GM12864 (cell line): ENCODE measurements around the gene ERBB2.

Source experiments
- DNase-seq: peaks from one replicate; pipeline ENCODE4 v3.0.0-alpha.2; 2011; ENCODE audit warnings: low read depth
- H3K4me3 ChIP-seq: 2 replicates; pipeline ENCODE4 v1.5.1; 2011; ENCODE audit warnings: mild to moderate bottlenecking, low read depth, low read length, control low read depth
- CTCF ChIP-seq: IDR thresholded peaks from 2 replicates; pipeline ENCODE4 v1.5.1; 2011; ENCODE audit warnings: low read depth, mild to moderate bottlenecking, moderate library complexity, low read length, control low read depth, inconsistent platforms; ENCODE audit errors: missing control alignments

ERBB2 gene

GRCh38 chr17:39775031-39775430, 75.2 kb downstream of the ERBB2 start:
- no peak for TF ChIP-seq CTCF
- DNase-seq, result no peak
- H3K4me3 ChIP-seq, result peak overlapping the region; percentile 53

- DNase-seq, result no peak
- H3K4me3 ChIP-seq, result peak overlapping the region; percentile 67
- no peak for TF ChIP-seq CTCF
Measured at GRCh38 chr17:39776252-39776651, 76.4 kb downstream of the ERBB2 start.

- peak overlapping the region; percentile 67 for H3K4me3 ChIP-seq
- DNase-seq, result no peak
- no peak for TF ChIP-seq CTCF
Measured at GRCh38 chr17:39777534-39778365, 77.9 kb downstream of the ERBB2 start.
